DOHH2 (cell line): ENCODE measurements around the gene FBXL17.

Source experiments
- H3F3A ChIP-seq: fragments of 200-600 bp; sonication (generic), shearing (Covaris generic); 2 replicates; pipeline ENCODE4 v1.6.0; 2016; ENCODE audit warnings: antibody characterized with exemption, mild to moderate bottlenecking; ENCODE audit not compliant: control insufficient read depth, insufficient read depth
- H3K27ac ChIP-seq: fragments of 200-600 bp; sonication (generic); 2 replicates; pipeline ENCODE4 v1.5.1; 2014; ENCODE audit warnings: low read depth, mild to moderate bottlenecking, low read length, moderate library complexity
- H3K27me3 ChIP-seq: fragments of 200-600 bp; sonication (generic); 2 replicates; pipeline ENCODE4 v1.6.1; 2014; ENCODE audit warnings: mild to moderate bottlenecking, low read length, mixed read lengths; ENCODE audit not compliant: control insufficient read depth
- H3K36me3 ChIP-seq: fragments of 200-600 bp; sonication (generic); 2 replicates; pipeline ENCODE4 v1.6.1; 2014; ENCODE audit warnings: mild to moderate bottlenecking, low read length, moderate library complexity, mixed read lengths; ENCODE audit not compliant: control insufficient read depth
- H3K4me1 ChIP-seq: fragments of 200-600 bp; sonication (generic); 2 replicates; pipeline ENCODE4 v1.6.1; 2014; ENCODE audit warnings: mild to moderate bottlenecking, low read length, mixed read lengths; ENCODE audit not compliant: control insufficient read depth
- H3K4me2 ChIP-seq: fragments of 200-600 bp; sonication (generic); 2 replicates; pipeline ENCODE4 v1.6.0; 2014; ENCODE audit warnings: mild to moderate bottlenecking, low read length, moderate library complexity
- H3K4me3 ChIP-seq: fragments of 200-600 bp; sonication (generic); 2 replicates; pipeline ENCODE4 v1.5.1; 2014; ENCODE audit warnings: mild to moderate bottlenecking, low read length, mixed read lengths
- H3K79me2 ChIP-seq: fragments of 200-600 bp; sonication (generic); 2 replicates; pipeline ENCODE4 v1.6.1; 2014; ENCODE audit warnings: mild to moderate bottlenecking, low read length, mixed read lengths; ENCODE audit not compliant: control insufficient read depth
- H3K9me2 ChIP-seq: fragments of 200-600 bp; sonication (generic); replicated peaks from 2 replicates; pipeline ENCODE4 v1.6.1; 2014; ENCODE audit warnings: mild to moderate bottlenecking, low read length, mixed read lengths; ENCODE audit not compliant: control insufficient read depth
- H3K9me3 ChIP-seq: fragments of 200-600 bp; sonication (generic); 2 replicates; pipeline ENCODE4 v1.6.1; 2014; ENCODE audit warnings: antibody characterized with exemption, low read length, mixed read lengths; ENCODE audit not compliant: control insufficient read depth, insufficient read depth
- H4K20me1 ChIP-seq: fragments of 200-600 bp; sonication (generic); 2 replicates; pipeline ENCODE4 v1.6.0; 2014; ENCODE audit warnings: low read depth, mild to moderate bottlenecking, antibody characterized with exemption, low read length, moderate library complexity; ENCODE audit not compliant: control insufficient read depth, insufficient read depth
- CTCF ChIP-seq: fragments of 200-600 bp; sonication (generic); IDR thresholded peaks from one replicate; pipeline ENCODE4 v1.5.1; 2014; ENCODE audit warnings: antibody characterized with exemption, mild to moderate bottlenecking, low read depth, low read length; ENCODE audit not compliant: poor library complexity, severe bottlenecking
- EZH2phosphoT487 ChIP-seq: fragments of 200-600 bp; sonication (generic); IDR thresholded peaks from 2 replicates; pipeline ENCODE4 v1.6.1; 2017; ENCODE audit warnings: borderline replicate concordance, mild to moderate bottlenecking, antibody characterized with exemption, low read length, moderate library complexity, mixed read lengths

FBXL17 gene

GRCh38 chr5:108174286-108174685 is 207.6 kb downstream of the FBXL17 start:
- Histone ChIP-seq H3K4me3 (no peak overlapping the region), H3F3A (no peaks in the 10 kb centered on the region), H3K9me3 (no peaks in the 10 kb centered on the region), H3K4me1 (no peaks in the 10 kb centered on the region), H3K27ac (no peak overlapping the region), H3K9me2 (no peaks in the 10 kb centered on the region), H3K79me2 (no peaks in the 10 kb centered on the region), H3K27me3 (no peaks in the 10 kb centered on the region), H3K4me2 (no peak overlapping the region), H3K36me3 (no peaks in the 10 kb centered on the region), H4K20me1 (no peaks in the 10 kb centered on the region)
- TF ChIP-seq EZH2phosphoT487 (no peak), CTCF (no peak)

GRCh38 chr5:108171759-108172158 is 210.1 kb downstream of the FBXL17 start:
- Histone ChIP-seq H3K4me2 (no peak overlapping the region), H3K4me3 (no peak overlapping the region), H3K27me3 (no peaks in the 10 kb centered on the region), H3F3A (no peaks in the 10 kb centered on the region), H4K20me1 (no peaks in the 10 kb centered on the region), H3K4me1 (no peaks in the 10 kb centered on the region), H3K36me3 (no peaks in the 10 kb centered on the region), H3K9me2 (no peaks in the 10 kb centered on the region), H3K9me3 (no peaks in the 10 kb centered on the region), H3K27ac (no peak overlapping the region), H3K79me2 (no peaks in the 10 kb centered on the region)
- TF ChIP-seq EZH2phosphoT487 = no peak
- no peak for TF ChIP-seq CTCF

GRCh38 chr5:108168915-108169314 is 213.0 kb downstream of the FBXL17 start:
- no peaks in the 10 kb centered on the region for H3K9me3 ChIP-seq
- no peak for TF ChIP-seq EZH2phosphoT487
- no peak for TF ChIP-seq CTCF
- H3K36me3 ChIP-seq = no peaks in the 10 kb centered on the region
- H3K9me2 ChIP-seq = no peaks in the 10 kb centered on the region
- H3K4me1 ChIP-seq = no peaks in the 10 kb centered on the region
- no peaks in the 10 kb centered on the region for H3K27me3 ChIP-seq
- H4K20me1 ChIP-seq = no peaks in the 10 kb centered on the region
- H3F3A ChIP-seq = no peaks in the 10 kb centered on the region
- H3K4me3 ChIP-seq = no peak overlapping the region
- H3K4me2 ChIP-seq = no peak overlapping the region
- no peaks in the 10 kb centered on the region for H3K79me2 ChIP-seq
- no peak overlapping the region for H3K27ac ChIP-seq

- no peaks in the 10 kb centered on the region for H3K36me3 ChIP-seq
- H4K20me1 ChIP-seq = no peaks in the 10 kb centered on the region
- H3K27ac ChIP-seq = no peak overlapping the region
- no peaks in the 10 kb centered on the region for H3K9me2 ChIP-seq
- H3K9me3 ChIP-seq = no peaks in the 10 kb centered on the region
- H3K79me2 ChIP-seq = no peaks in the 10 kb centered on the region
- no peak overlapping the region for H3K4me3 ChIP-seq
- H3K4me1 ChIP-seq = no peaks in the 10 kb centered on the region
- no peaks in the 10 kb centered on the region for H3F3A ChIP-seq
- no peaks in the 10 kb centered on the region for H3K27me3 ChIP-seq
- no peak overlapping the region for H3K4me2 ChIP-seq
- TF ChIP-seq EZH2phosphoT487 (no peak), CTCF (no peak)
Observed at GRCh38 chr5:108167174-108167573, 214.7 kb downstream of the FBXL17 start.
